Sigmoid colon (tissue), 7 donors: Measurements from ENCODE around the gene FAM240A. TPM values are rescaled to one million over a fixed set of nuclear protein-coding genes. Genes with fewer than 3 reads are reported as not detected.
"Not testable (repeated sequence)": the region's sequence is repeated elsewhere in the genome, so short reads cannot be mapped to it uniquely, and the experiment has no call there.

Source experiments
- DNase-seq: peaks from one replicate; pipeline ENCODE4 v3.0.0-alpha.2; 2019
- H3K27ac ChIP-seq, 4 donors: fragments of 200-600 bp; sonication (generic); one replicate each; pipeline ENCODE4 v1.5.1; 2016 to 2019; ENCODE audit warnings: mild to moderate bottlenecking in 1 of 4
- H3K27me3 ChIP-seq, 3 donors: fragments of 200-600 bp; sonication (generic); one replicate each; pipeline ENCODE4 v1.5.1; 2019; ENCODE audit warnings: mild to moderate bottlenecking in 1 of 3
- H3K36me3 ChIP-seq, 4 donors: fragments of 200-600 bp; sonication (generic); one replicate each; pipeline ENCODE4 v1.5.1; 2016 to 2019
- H3K4me1 ChIP-seq, 4 donors: fragments of 200-600 bp; sonication (generic); one replicate each; pipeline ENCODE4 v1.5.1; 2017 to 2019
- H3K4me3 ChIP-seq, 4 donors: fragments of 200-600 bp; sonication (generic); one replicate each; pipeline ENCODE4 v1.5.1; 2017 to 2019; ENCODE audit warnings: mild to moderate bottlenecking in 2 of 4, moderate library complexity in 1 of 4
- H3K9me3 ChIP-seq, 4 donors: fragments of 200-600 bp in 3 of 4; sonication (generic) in 3 of 4; one replicate each; pipeline versions ENCODE4 v1.5.1 to v1.6.1; 2013 to 2019
- CTCF ChIP-seq, 4 experiments: fragments of 450-650 bp in 3 of 4; fragments of 200-600 bp in 1 of 4; IDR thresholded peaks; one replicate each; pipeline ENCODE4 v1.5.1; 2016 to 2019; ENCODE audit warnings: antibody characterized with exemption in 4 of 4, mild to moderate bottlenecking in 3 of 4, moderate library complexity in 2 of 4
- EP300 ChIP-seq, 4 donors: sonication (generic); formaldehyde crosslinking; IDR thresholded peaks; one replicate each; pipeline ENCODE4 v1.6.1; 2017; ENCODE audit warnings: antibody characterized with exemption in 4 of 4
- POLR2A ChIP-seq, 2 donors: fragments of 450-650 bp; IDR thresholded peaks; one replicate each; pipeline ENCODE4 v1.6.1; 2016; ENCODE audit warnings: antibody characterized with exemption in 2 of 2, mild to moderate bottlenecking in 2 of 2, moderate library complexity in 2 of 2
- POLR2AphosphoS5 ChIP-seq, 4 donors: sonication (generic); formaldehyde crosslinking; IDR thresholded peaks; one replicate each; pipeline ENCODE4 v1.6.1; 2017; ENCODE audit warnings: antibody characterized with exemption in 4 of 4
- WGBS, 2 donors: extraction: QIAGEN DNeasy Blood & Tissue Kit; methylation state at CpG; one replicate each; pipeline ENCODE4 v1.1.7; 2013; 5-methylcytosine and 5-hydroxymethylcytosine counted together
- intact Hi-C: fragments of 100-400 bp; cut with DNase I; formaldehyde crosslinking; loops from one replicate; pipeline ENCODE4 v1.15.1; 2023
- polyA plus RNA-seq, 3 donors: library from polyadenylated mRNA; stranded (reverse); fragments of 200-250 nt; gene quantifications; one replicate each; pipeline ENCODE4 v1.2.3, GENCODE V29; 2013
- total RNA-seq, 4 donors: library from RNA; depleted of rRNA; stranded (reverse); fragments of >200 nt; gene quantifications; one replicate each; pipeline ENCODE4 v1.1.0, GENCODE V29; 2016
- donor health status: healthy with polysubstance abuse.
- donor health status: Bipolar disorder and iron deficiency.
- donor health status: healthy.

The FAM240A gene
- total and polyA plus RNA-seq, 7 donors: not detected

- 92 to 94% methylated on average over 11 of the region's 11 CpGs for WGBS, 2 donors
- DNase-seq: no peak
- H3K4me1 ChIP-seq: no peaks in the 10 kb centered on the region
- no peaks in the 10 kb centered on the region for H3K36me3 ChIP-seq
- peaks cover 4 to 48% (median 7%) of the 10 kb centered on the region in 3 donors for H3K27me3 ChIP-seq
- intact Hi-C loops: no loop called here
- H3K27ac ChIP-seq: no peak overlapping the region
- H3K9me3 ChIP-seq: no peaks in the 10 kb centered on the region
- no peak overlapping the region for H3K4me3 ChIP-seq
- TF ChIP-seq POLR2AphosphoS5 (IDR thresholded peaks at IDR 0.05): no peak
Measured at GRCh38 chr3:46575577-46576222, 36.6 kb upstream of the FAM240A start.

DNA sequence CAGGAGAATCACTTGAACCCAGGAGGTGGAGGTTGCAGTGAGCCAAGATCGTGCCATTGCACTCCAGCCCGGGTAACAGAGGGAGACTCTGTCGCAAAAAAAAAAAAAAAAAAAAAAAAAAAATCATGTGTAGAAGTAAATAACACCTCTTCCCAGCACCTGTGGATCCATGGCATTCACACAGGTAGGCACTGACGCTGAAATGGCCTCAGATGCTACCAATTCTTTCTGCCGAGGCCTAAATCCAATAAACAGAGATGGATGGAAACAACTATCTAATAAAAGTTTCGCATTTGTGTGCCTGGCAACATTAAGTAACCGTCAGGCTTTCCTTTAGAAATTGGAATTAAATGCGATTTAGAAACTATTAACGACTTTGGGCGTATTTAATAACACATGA lies 35.9 kb upstream of the FAM240A start:
- no peaks in the 10 kb centered on the region for H3K4me1 ChIP-seq
- H3K9me3 ChIP-seq: no peaks in the 10 kb centered on the region
- no peak for TF ChIP-seq POLR2A (IDR thresholded peaks at IDR 0.05)
- no peak for TF ChIP-seq POLR2AphosphoS5 (IDR thresholded peaks at IDR 0.05)
- TF ChIP-seq CTCF (IDR thresholded peaks at IDR 0.05): no peak
- TF ChIP-seq EP300 (IDR thresholded peaks at IDR 0.05): no peak
- no peaks in the 10 kb centered on the region for H3K36me3 ChIP-seq
- H3K27me3 ChIP-seq: peaks cover 4 to 48% (median 7%) of the 10 kb centered on the region in 3 donors
- H3K4me3 ChIP-seq: no peak overlapping the region
- no peak overlapping the region for H3K27ac ChIP-seq
- DNase-seq: no peak
- WGBS, 2 donors: 72 to 89% methylated on average over 10 of the region's 10 CpGs
- intact Hi-C loops: no loop called here

- Histone ChIP-seq H3K27ac (no peak overlapping the region), H3K27me3 (peaks cover 4 to 48% (median 7%) of the 10 kb centered on the region in 3 donors), H3K4me3 (no peak overlapping the region), H3K9me3 (no peaks in the 10 kb centered on the region), H3K4me1 (no peaks in the 10 kb centered on the region), H3K36me3 (no peaks in the 10 kb centered on the region)
- 47 to 81% methylated on average over 21 of the region's 21 CpGs for WGBS, 2 donors
- TF ChIP-seq POLR2A (IDR thresholded peaks at IDR 0.05) (no peak), CTCF (IDR thresholded peaks at IDR 0.05) (no peak), EP300 (IDR thresholded peaks at IDR 0.05) (no peak), POLR2AphosphoS5 (IDR thresholded peaks at IDR 0.05) (no peak)
- intact Hi-C loops: no loop called here
- no peak for DNase-seq
Measured at GRCh38 chr3:46576879-46577278, 35.4 kb upstream of the FAM240A start.

GRCh38 chr3:46577580-46578249 lies 34.6 kb upstream of the FAM240A start:
- H3K9me3 ChIP-seq, H3K4me3 ChIP-seq, DNase-seq, H3K4me1 ChIP-seq, intact Hi-C loops, H3K27ac ChIP-seq, H3K36me3 ChIP-seq: not testable (repeated sequence)
- H3K27me3 ChIP-seq: peaks cover 4 to 46% (median 7%) of the 10 kb centered on the region in 3 donors
- 78 to 88% methylated on average over 18 of the region's 18 CpGs for WGBS, 2 donors

DNA sequence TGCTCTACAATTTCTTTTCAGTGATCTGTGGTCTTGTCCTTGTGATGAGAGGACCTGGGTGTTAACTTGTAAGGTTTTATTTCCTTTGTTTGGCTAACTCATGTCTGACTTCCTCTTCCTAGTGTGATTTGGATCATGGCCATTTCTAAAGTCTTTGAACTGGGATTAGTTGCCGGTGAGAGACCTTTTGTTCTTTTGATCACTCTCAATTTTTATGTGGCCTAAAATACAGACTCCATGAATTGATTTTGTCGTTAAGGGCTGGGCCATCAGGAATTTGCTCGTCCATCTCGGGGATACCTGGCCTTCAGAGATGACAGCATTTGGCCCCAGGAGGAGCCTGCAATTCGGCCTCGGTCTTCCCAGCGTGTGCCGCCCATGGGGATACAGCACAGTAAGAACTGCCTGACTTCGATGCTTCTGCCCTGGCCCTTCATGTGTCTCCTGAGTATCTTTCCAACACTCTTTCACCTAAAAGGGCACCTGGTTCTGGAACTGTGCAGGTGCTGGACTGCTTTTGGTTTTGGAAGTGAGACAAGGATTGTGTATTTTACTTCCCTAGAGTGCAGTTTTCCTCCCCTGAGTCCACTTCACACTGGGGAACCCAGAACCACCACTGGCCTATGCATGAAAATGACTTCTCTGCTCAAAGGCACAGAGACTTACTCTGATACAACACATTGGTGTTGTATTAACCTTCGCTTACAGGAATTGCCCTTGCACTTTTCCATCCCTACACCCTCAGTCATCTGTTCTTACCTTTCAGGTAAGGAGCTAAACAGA lies 33.2 kb upstream of the FAM240A start:
- Histone ChIP-seq H3K4me1 (no peaks in the 10 kb centered on the region), H3K36me3 (no peaks in the 10 kb centered on the region), H3K4me3 (no peak overlapping the region), H3K27me3 (peaks cover 4 to 45% (median 7%) of the 10 kb centered on the region in 3 donors), H3K27ac (no peak overlapping the region), H3K9me3 (no peaks in the 10 kb centered on the region)
- DNase-seq: no peak
- WGBS, 2 donors: 20 to 61% methylated on average over 10 of the region's 10 CpGs
- intact Hi-C loops: no loop called here
- TF ChIP-seq POLR2AphosphoS5 (IDR thresholded peaks at IDR 0.05) (no peak), EP300 (IDR thresholded peaks at IDR 0.05) (no peak), CTCF (IDR thresholded peaks at IDR 0.05) (no peak), POLR2A (IDR thresholded peaks at IDR 0.05) (no peak)
